A673 (cell line): Measurements from ENCODE around the gene CACHD1. TPM values are rescaled to one million over a fixed set of nuclear protein-coding genes. Genes with fewer than 3 reads are reported as not detected.

Experiments
- BruUV-seq: library from RNA; stranded (reverse); fragments of 400-500 nt; replicated peaks from 2 replicates; lab custom pipeline; 2021; lab: Mats Ljungman, UMichigan
- CTCF ChIA-PET: fragments of 300-600 bp; sonication (Branson Sonifier 250); formaldehyde crosslinking; loops from one replicate; lab custom pipeline; 2022; ENCODE audit warnings: antibody characterized with exemption; lab: Charles Lee
- POLR2A ChIA-PET: fragments of 300-600 bp; sonication (Branson Sonifier 250); formaldehyde crosslinking; loops from one replicate; lab custom pipeline; 2022; ENCODE audit warnings: antibody characterized with exemption; ENCODE audit not compliant: low non-redundant PET; lab: Charles Lee
- DNase-seq: peaks from one replicate; pipeline ENCODE4 v3.0.0-alpha.2; 2015; ENCODE audit warnings: low spot score
- H3K27ac ChIP-seq: fragments of 200-600 bp; sonication (generic); 2 replicates; pipeline ENCODE4 v1.5.1; 2016; ENCODE audit warnings: mixed run types, low read depth, mild to moderate bottlenecking, mixed read lengths, antibody characterized with exemption, low read length; ENCODE audit not compliant: poor library complexity, severe bottlenecking
- H3K27me3 ChIP-seq: fragments of 200-600 bp; sonication (generic); replicated peaks from 2 replicates; pipeline ENCODE4 v1.6.1; 2017; ENCODE audit warnings: mixed run types, low read depth, mild to moderate bottlenecking, mixed read lengths, antibody characterized with exemption, low read length; ENCODE audit not compliant: insufficient read depth, poor library complexity
- H3K36me3 ChIP-seq: fragments of 200-600 bp; sonication (generic); 2 replicates; pipeline ENCODE4 v1.6.1; 2016; ENCODE audit warnings: mixed run types, mild to moderate bottlenecking, mixed read lengths, antibody characterized with exemption, low read length; ENCODE audit not compliant: insufficient read depth, poor library complexity, severe bottlenecking
- H3K4me1 ChIP-seq: fragments of 200-600 bp; sonication (generic); 2 replicates; pipeline ENCODE4 v1.6.1; 2017; ENCODE audit warnings: mixed run types, mild to moderate bottlenecking, mixed read lengths, antibody characterized with exemption, low read length; ENCODE audit not compliant: insufficient read depth, poor library complexity, severe bottlenecking
- H3K4me3 ChIP-seq: fragments of 200-600 bp; sonication (generic); 2 replicates; pipeline ENCODE4 v1.5.1; 2016; ENCODE audit warnings: low read depth, mixed run types, mild to moderate bottlenecking, mixed read lengths, low read length; ENCODE audit not compliant: poor library complexity, severe bottlenecking
- H3K9me3 ChIP-seq: fragments of 200-600 bp; sonication (generic); 2 replicates; pipeline ENCODE4 v1.6.1; 2016; ENCODE audit warnings: mixed run types, low read depth, mild to moderate bottlenecking, mixed read lengths, antibody characterized with exemption, low read length; ENCODE audit not compliant: poor library complexity, severe bottlenecking
- EZH2 ChIP-seq: fragments of 200-600 bp; sonication (generic); IDR thresholded peaks from 2 replicates; pipeline ENCODE4 v1.6.1; 2017; ENCODE audit warnings: borderline replicate concordance, low read depth, mild to moderate bottlenecking, mixed read lengths, antibody characterized with exemption, low read length; ENCODE audit not compliant: poor library complexity, severe bottlenecking
- intact Hi-C: fragments of 100-400 bp; cut with micrococcal nuclease; formaldehyde crosslinking; loops from one replicate; pipeline ENCODE4 v1.10.0; 2022; ENCODE audit not compliant: unreplicated experiment
- total RNA-seq: library from RNA; stranded (reverse); gene quantifications from 2 replicates; pipeline ENCODE4 v1.2.3, GENCODE V29; 2021
- TF ChIP-seq, protein P1 (sequence below): fragments of 300-800, 200-600 bp; sonication (generic); conservative IDR thresholded peaks from 2 replicates; pipeline ENCODE4 v1.5.1; 2017; ENCODE audit warnings: low read depth, mild to moderate bottlenecking, antibody characterized with exemption, low read length, moderate library complexity, mixed read lengths

The CACHD1 gene
- total RNA-seq, 1 experiment from 2014 or later = 39.2 TPM

- Histone ChIP-seq H3K36me3 (no peaks in the 10 kb centered on the region), H3K27ac (no peak overlapping the region), H3K4me3 (no peak overlapping the region), H3K9me3 (no peaks in the 10 kb centered on the region), H3K4me1 (peaks cover 16% of the 10 kb centered on the region), H3K27me3 (no peaks in the 10 kb centered on the region)
- no TSS peak for BruUV-seq
- intact Hi-C loops = no loop called here
- no peak for DNase-seq
- ChIA-PET POLR2A (no interaction called here), CTCF (no interaction called here)
- no peak for TF ChIP-seq EZH2
- TF ChIP-seq, protein P1, sequence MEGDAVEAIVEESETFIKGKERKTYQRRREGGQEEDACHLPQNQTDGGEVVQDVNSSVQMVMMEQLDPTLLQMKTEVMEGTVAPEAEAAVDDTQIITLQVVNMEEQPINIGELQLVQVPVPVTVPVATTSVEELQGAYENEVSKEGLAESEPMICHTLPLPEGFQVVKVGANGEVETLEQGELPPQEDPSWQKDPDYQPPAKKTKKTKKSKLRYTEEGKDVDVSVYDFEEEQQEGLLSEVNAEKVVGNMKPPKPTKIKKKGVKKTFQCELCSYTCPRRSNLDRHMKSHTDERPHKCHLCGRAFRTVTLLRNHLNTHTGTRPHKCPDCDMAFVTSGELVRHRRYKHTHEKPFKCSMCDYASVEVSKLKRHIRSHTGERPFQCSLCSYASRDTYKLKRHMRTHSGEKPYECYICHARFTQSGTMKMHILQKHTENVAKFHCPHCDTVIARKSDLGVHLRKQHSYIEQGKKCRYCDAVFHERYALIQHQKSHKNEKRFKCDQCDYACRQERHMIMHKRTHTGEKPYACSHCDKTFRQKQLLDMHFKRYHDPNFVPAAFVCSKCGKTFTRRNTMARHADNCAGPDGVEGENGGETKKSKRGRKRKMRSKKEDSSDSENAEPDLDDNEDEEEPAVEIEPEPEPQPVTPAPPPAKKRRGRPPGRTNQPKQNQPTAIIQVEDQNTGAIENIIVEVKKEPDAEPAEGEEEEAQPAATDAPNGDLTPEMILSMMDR = no peak
Measured at GRCh38 chr1:64598100-64598571, 128.2 kb downstream of the CACHD1 start.

GRCh38 chr1:64599242-64599641 lies 129.3 kb downstream of the CACHD1 start:
- ChIA-PET CTCF (no interaction called here), POLR2A (interaction anchor here (0.7 kb wide), 1 partner anchor 232 kb away, joined by 3 read pairs; no protein-coding TSS in a partner anchor)
- Histone ChIP-seq H3K4me1 (peaks cover 16% of the 10 kb centered on the region), H3K27me3 (no peaks in the 10 kb centered on the region), H3K27ac (no peak overlapping the region), H3K4me3 (no peak overlapping the region), H3K36me3 (peaks cover 10% of the 10 kb centered on the region), H3K9me3 (no peaks in the 10 kb centered on the region)
- intact Hi-C loops = no loop called here
- no peak for DNase-seq
- no TSS peak for BruUV-seq
- TF ChIP-seq, protein P1 = no peak
- no peak for TF ChIP-seq EZH2

DNA sequence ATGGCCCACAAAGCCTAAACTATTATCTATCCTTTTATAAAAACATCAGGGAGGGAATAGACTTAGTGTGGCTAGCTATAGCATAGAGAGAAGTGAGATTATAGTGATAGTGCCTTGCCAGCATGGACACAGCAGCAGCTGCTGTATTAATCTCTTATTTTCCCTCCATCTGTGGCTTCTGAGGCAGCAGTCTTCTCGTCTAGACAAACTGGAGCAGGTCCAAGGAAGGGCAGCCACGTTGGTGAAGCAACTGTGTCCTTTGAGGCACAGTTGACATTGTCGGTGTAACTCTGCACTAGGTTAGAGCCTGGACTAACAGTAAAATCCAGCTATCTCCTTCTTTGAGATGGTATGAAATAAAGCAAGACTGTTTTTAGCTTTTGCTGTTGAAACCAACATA lies 131.3 kb downstream of the CACHD1 start:
- no TSS peak for BruUV-seq
- POLR2A ChIA-PET = no interaction called here

More for the DNA sequence above, 131.3 kb downstream of the CACHD1 start:
- H3K27me3 ChIP-seq = no peaks in the 10 kb centered on the region
- no peaks in the 10 kb centered on the region for H3K9me3 ChIP-seq
- no peak overlapping the region for H3K4me3 ChIP-seq
- TF ChIP-seq, protein P1 = no peak
- no peak for TF ChIP-seq EZH2
- DNase-seq = peak; percentile 43
- peaks cover 10% of the 10 kb centered on the region for H3K36me3 ChIP-seq
- no peak overlapping the region for H3K27ac ChIP-seq
- peaks cover 15% of the 10 kb centered on the region for H3K4me1 ChIP-seq
- CTCF ChIA-PET = no interaction called here
- intact Hi-C loops = no loop called here
